ENCODE data around the gene LDLRAD4.

Gene LDLRAD4

DNA sequence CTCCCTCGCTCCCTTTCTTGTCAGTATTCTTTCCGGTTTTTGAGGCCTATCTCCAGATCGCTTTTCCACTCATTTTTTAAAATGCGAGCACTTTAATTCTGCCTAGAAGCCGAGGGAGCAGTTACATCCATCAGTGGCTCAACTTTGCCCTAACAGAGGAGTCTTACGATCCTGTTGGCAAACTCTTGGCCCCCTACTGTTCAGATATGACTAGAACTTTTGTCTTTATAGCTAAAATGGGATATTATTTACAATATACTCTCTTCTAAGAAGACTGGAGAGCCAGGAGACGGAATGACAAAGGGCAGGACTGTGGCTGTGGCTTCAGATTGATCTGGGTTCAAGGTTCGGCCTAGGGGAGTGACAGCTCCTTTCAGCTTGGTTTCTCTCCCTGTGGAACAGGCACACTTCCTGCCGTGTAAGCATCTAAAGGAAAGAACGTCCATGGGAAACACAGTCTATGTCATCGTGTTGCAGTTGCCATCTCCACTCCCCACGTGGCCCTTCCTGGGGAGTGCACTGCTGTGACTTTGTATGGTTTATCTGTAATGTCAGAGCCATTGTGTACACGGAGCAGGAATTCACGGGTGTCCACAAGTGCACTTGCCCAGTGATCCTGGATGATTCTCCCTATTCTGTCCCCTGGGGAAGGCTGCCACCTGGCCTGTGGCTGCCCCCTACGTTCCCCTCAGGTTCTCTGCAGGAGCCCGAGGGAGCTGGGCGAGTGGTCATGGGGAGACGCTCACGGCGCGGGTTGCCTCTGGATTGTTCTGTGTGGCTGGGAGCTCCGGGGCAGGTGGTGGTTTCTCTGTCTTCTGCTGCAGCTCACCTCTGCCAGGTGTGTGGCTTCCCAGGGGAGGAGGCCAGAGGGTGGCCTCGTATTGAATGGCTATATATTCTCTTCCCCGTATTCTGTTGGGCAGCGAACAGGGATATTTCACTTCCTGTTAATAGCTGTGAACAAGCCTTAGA is 222.0 kb downstream of the LDLRAD4 start:
- DNase-seq, result no peak

DNA sequence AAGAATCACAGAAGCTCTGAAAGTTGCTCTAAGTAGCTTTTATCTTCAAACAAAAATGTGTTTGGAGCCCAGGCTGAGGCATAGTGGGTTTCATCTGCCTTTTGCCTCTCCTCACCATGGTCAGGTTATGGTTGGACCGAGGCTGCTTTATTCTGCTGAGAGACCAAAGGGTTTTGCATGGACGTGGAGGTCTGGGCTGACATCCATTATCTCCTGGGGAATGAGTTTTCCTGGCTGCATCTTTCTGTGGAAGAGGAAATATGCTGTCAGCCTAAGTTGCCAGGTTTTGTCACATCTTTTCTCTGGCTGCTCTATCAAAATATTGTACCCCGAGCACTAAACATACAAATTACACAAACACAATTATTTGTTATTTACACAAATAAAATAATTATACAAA is 223.2 kb downstream of the LDLRAD4 start:
- DNase-seq, result no peak

DNA sequence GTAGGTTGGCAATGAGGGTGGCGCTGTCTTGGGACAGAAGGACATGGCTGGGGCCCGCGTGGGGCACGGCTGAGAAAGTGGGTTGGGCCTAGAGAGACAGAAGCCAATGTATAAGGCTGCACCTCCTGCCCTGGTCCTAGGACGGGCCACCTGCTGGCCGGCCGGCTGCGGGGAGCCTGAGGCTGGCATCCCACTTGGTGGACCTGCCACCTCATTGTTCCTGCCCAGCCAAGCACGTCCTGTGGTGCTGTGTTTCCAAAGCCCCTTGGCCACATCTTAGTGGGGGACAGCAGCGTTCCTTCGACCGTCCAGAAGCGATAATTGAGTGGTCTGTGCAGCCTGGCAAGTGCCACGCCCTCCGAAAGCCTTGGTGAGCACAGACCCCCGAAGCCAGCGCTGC is 223.9 kb downstream of the LDLRAD4 start:
- no peak for DNase-seq

DNA sequence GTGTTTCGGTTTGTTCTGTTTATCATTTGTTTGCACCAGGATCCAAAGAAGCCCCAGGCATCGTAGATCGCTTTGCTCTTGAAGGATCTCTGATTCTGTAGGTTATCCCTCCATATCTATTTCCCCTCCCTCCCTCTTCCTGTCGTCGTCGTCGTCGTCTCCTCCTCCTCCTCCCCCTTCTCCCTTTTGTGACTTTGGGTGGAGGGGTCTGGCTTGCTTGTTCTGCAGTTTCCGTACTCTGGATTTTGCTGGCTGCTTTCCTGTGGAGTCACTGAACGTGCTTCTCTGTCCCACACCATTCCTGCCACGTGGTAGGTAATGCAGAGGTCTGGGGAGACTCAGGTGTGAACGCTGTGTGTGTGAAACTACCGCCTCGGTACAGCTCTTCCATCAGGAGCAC is 225.0 kb downstream of the LDLRAD4 start:
- DNase-seq, result no peak

DNA sequence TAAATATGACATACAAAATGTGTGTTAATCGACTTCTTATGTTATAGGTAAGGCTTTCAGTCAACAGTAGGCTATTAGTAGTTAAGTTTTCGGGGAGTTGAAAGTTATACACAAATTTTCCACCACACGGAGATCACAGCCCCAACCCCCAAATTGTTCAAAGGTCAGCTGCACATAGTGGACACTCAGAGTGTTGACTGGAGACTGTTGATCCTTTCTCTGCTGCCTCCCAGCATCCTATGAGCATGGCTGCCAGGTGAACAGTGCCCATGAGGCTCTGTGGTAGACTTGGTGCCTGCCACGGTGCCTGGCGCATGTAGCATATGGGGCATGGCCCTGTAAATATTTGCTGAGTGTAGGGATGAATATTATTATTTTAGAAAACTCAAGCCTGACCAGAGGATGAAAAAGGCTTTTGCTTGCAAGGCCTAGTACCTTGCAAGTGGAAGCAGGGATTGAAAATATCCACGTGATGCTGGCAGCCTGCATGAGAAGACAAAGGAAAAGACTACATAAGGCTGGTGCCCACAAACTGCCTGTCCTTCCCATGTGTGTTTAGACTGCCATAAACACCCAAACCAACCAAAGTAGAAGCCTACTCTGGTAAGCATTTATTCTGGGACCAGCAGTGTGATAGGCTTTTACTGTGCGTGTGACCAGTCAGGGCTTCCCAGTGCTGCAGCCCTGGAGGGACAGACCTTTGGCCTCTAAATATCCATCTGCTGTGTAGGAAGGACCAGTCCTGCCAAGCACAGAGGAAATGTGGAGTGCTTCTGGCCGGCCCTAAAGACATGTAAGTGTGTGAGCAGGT is 226.1 kb downstream of the LDLRAD4 start:
- no peak for DNase-seq

DNA sequence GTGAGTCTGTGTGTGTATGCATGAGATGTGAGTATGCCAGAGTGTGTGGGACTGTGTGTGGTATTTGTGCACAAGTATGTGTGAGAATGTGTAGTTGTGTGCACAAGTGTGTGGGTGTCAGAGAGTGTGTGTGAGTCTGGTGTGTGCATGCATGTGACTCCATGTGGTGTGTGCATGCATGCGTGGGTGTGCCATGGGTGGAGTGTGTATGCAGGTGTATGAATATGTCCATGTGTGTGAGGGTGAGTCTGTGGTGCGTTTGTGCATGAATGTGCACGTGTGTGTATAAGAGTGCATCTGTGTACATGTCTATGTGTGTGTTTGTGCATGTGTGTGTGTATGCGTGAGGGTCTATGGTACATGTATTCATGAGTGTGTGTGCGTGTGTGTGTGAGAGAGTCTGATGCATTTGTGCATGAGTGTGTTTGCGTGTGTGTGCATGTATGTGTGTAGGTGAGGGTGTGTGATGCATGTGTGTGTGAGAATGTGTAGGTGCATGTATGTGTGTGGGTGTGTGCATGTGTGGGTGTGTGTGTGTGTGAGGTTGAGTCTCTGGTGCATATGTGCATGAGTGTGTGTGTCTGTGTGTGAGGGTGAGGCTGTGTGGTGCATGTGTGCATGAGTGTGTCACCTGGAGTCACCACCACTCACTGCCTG is 226.8 kb downstream of the LDLRAD4 start:
- no peak for DNase-seq

DNA sequence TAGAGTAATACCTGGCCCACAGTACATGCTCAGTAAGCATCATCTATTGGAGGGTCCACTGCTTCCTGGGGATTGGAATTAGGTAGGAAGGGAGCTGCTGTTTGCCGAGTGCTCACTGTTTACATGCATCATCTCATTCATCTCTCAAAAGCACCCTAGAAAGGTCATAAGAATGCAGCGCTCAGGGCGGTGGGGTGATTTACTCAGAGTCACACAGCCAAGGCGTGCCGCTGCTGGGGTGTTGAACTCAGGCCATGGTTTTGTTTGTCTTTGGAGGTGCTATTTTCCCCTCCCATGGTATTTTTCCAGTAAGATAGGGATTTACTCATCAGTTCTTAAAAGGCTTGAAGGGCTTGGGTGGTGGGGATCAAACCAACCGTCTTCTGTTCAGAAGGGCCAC is 227.5 kb downstream of the LDLRAD4 start:
- DNase-seq, result no peak

DNA sequence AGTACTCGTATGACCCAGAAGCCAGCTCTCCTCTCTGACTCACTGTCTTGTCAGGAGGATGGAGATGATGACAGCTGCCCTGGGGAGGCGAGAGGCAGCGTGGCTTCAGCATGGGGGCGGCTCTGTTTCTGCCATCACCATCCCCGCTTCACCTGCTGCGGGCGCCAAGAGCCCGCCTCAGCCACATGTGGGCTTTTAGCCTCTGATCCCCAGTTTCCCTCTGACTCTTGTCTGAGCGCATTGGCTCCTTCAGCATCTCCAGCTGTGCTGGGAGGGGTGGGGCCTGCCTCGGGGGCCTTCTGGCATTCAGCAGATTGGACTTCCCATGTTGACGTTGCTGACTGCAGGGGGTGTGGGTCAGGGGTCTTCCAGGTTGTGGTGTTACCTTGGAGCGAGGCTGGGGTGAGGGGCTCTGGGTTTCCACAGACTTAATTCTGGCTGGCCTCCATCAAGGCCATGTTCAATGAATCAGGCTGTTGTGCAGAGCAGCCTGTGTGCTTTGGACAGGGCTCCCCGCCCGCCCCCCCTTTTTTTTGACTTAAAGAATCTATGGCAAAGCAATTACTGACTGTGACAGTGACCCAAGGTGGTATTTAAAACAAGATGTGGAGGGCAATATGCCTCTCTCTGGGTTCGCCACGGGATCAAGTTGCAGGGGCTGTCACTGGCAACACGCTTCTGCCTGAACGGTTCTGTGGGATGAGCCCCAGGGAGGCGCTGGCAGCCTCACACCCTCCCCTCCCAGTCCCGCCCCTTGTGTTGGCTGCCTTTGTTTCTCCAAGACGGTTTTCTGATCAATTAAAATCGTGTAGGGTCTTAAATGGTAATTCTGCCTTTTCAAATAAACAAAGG is 228.3 kb downstream of the LDLRAD4 start:
- DNase-seq, result no peak

DNA sequence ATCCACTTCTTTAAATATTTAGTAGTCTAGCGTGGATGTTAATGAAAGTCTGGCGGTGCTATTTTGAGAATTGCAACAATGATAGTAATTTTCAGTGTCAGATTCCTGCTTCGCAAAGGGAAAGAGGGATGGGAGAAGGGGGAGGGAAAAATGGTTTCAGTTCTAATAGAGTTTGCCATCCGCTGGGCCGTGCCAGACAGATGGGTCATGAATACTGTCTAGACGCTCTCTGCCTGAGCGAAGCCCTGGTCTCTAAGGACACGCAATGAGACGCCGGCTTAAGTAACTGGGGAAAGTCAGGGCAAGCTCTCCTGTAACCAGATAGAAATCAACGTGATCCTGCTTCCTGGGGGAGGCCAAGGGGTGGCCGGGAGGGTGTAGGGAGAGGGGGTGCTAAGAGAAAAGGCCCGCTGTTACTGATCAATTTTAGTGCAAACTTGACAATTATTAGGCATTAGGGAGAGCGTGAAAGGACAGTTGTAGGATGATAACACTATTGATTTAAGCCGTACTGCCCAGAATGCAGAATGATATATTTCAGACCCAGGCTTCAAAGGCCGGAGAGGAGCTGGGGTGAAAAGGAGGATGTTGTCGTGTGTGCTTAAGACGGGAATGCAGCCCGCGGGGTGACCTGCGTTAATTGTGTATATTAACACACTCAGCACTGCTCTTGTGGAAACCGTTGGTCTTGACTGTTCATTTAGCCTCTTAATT is 229.2 kb downstream of the LDLRAD4 start:
- no peak for DNase-seq

DNA sequence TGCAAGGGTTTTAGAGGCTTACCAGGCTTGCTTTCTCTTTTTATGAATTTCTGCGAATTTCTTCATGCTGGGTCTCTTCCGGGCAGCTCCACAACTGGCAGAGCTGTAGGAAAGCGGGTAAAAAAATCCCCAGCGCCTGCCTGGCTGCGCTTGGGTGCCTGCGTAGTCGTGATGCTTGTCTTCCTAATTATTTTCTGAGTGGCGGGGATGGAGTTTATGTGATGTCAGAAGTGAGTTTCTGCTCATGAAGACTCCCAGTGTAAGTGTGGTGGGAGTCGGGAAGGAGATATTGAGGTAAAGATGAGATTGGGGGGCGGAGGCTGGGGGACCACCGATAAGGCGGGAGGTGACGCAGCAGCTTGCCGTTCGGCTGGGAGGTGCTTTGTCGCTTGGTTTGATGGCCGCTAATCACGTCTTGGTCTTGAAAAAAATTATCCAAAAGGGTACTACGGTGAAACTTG is 229.8 kb downstream of the LDLRAD4 start:
- no peak for DNase-seq

DNA sequence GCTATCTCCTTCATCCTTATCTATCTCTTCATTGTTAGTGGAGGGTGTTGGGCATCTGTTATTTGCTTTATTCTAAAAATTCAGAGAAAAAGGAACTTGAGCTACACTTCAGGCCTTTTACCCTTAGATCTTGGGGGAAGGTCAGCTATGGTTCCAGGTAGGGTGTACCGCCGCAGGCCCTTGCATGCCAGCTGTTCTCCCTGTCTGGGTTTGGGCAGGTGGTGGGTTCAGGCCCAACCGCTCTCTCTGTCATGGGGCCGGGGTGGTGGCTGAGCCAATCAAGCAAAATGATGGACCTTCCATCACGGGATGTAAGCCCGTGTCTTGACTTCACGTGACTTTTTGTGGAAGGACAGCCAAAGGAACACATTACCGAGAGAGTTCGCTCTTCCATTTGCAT is 231.1 kb downstream of the LDLRAD4 start:
- no peak for DNase-seq

DNA sequence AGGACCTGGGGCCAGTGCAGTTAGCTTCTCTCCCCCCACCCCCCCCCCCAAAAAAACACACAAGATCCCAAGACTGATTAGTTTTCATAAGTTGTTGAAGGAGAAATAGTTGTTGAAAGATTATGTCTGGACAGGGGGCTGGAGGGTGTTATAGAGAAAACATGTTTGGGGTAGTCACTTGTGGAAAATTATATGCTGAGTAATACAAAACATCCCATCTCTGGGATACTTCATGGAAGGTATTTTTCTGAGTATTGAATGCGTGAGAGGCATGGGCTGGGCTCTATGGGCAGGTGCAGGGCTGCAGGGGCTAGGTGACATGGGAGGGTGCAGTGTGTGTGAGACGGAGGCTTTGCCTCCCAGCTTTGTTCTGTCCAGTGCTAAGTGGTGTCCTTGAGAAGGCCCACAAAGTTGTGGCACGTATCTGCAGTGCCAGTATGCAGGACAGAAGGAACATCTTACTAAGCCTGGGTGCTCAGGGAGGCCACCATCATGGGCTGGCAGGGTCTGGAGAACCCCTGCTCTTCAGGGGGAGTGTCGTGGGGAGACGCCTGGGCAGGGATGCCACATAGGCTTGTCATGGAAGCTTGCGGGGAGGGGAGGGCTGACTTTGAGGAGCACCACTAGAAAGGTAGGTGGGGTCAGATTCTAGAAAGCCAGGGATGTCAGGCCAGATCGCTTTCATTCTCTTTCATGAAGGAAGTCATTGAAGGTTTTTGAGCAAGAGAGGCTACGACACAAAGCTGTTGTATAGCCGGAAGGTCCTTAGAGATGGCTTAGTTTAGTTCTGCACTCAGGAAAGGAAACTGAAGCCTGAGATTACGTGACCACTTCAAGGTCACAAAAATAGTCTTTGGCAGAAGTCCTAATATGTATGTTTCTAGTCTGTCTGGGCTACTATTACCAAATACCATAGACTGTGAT is 232.0 kb downstream of the LDLRAD4 start:
- DNase-seq, result no peak

DNA sequence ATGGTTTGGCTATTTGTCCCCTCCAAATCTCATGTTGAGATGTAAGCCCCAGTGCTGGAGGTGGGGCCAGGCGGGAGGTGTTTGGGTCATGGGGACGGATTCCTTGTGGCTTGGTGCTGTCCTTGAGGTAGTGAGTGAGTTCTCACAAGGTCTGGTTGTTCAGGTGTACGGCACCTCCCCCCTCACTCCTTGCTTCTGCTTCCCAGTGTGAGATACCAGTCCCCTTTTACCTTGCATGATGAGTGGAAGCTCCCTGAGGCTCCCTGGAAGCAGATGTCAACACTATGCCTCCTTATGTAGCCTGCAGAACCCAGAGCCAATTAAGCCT is 232.6 kb downstream of the LDLRAD4 start:
- DNase-seq, result no peak

DNA sequence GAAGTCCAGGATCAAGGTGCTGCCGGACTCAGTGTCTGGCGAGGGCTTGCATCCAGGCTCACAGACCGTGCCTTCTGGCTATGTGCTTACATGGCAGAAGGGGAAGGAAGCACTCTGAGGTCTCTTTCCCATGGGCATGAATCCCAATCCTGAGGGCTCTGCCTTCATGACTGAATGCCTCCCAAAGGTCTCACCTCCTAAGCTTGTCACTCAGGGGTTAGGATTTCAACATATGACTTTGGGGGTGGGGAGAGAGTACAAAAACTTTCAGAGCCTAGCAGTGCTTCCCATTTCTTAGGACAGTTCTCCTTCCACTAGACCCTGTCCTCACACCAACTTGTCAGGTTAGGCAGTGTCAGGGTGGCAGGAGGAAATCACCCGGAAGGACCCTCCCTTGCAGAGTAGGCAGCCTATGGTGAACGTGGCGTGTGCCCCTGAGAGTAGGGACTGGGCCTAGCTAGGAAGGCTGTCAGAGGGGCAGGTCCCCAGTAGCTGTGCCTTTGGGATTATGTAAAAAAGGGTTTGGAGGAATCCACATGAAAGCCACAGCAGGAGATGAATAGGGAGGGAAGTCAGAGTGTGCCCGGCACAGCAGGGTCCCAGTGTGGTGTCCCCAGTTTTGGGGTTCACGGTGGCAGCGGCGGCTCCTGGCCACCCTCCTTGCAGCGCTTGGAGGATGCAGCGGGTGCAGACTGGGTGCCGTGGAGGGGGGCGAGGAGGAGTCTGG is 233.3 kb downstream of the LDLRAD4 start:
- DNase-seq, result no peak

DNA sequence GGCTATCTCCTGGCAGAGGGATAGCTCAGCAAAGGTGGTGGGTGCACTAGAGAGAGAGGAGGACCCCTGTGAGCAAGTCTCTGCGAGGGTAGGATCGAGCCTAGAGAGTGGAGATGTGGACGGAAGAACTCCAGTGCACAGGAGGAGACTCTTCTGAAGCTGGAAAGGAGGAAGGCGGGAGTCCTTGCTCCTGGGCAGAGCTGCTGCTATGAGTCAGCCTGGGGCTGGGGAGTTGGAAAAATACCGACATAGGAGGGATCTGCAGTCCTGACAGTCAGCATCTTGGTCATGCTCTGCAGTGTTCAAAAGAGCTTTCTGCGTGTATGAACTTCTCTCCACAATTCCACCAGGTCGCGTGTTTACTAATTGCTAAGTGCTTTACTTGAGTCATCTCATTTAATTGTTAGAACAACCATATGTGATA is 233.8 kb downstream of the LDLRAD4 start:
- no peak for DNase-seq

DNA sequence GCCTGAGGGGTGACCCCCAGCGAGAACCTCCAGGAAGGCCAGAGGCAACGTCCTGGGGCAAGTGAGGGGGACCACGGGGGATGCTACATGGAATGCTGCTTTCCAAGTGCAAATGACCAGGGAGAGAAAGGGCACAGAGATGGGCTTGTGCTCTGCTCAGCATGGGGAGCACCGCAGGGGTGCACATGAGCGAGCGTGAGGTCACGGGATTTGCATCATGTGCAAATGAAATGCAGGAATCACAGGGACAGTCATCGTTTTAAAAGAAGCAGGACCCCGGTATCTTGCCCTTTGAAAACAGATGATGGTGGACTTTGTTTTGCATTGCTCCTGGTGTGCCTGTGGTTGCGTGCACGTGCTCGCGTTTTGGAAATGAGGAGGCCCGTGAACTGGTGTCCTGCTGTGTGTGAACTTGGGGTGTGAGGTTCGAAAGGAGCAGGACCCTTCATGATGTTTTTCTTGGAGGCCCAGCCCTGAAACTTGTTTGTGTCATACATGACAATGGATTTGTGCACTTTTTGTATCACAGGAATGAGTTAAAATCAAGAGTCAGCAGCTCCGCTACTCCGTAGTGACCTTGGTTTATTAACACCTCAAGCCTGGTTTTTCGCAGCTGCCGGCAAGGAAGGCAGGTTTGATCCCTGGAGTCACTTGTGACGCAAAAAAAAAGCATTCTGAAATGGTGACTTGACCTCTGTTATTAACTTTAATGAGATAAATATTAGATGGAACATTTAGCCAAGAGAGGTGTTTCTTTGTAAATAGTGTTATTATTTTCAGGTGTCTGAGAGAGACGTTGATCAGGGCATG is 234.5 kb downstream of the LDLRAD4 start:
- DNase-seq, result no peak

DNA sequence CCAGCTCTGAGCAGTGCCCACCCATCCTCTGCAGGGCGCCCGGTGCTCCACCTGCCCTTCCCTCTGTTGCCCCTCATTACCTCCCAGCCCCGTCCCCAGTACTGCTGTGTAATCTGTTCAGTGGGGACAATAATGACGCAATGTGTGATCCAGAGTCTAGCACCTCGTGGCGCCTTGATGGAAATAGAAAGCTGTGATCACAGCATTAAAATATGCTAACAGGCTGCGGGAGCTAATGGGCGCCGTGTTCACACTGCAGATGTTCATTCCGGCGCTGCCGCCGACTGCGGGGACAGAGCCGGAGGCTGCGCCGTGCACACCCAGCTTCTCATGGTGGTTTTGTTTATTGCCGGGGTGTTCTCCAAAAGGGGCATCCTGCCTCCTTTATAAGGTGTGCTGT is 235.2 kb downstream of the LDLRAD4 start:
- no peak for DNase-seq

DNA sequence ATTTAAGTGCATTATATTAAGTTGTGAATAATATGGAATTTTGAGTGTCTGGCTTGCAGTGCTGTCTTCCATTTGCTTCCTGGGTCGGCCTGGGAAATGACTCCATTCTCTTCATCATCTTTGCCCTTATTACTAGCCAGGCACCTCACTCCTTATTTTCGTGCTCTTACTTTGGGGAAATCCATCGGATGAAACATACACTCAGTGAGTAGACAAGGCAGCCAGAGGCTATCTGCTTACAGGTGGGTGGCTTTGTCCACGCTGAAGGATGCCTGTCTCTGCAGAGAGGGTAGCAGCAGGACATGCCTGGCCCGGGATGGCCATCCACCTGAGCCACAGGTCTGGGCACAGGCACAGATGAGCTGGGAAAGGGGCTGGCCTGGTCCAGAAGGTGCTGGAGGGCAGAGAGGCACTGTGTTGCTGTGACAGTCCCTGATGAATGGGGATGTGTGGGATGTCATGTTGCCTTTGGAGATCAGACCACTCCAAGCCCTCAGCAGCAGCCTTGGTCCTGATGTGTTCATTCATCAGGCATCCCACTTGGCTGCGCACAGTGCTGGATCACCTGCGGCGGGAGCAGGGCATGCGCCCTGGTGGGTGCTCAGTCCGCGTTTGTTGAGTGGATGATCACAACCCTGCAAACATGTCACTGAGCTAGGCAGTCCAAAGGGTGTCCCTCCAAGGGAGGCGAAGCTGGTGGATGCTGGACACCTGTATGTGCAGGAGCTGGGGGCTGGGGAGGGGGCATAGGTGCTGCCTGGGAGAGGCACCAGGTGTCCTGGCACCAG is 236.0 kb downstream of the LDLRAD4 start:
- DNase-seq, result no peak

Measured in cortex of kidney (tissue), 1 donor.